Omental fat pad (tissue), 4 donors: Measurements from ENCODE around the gene MAD2L1BP. TPM values are rescaled to one million over a fixed set of nuclear protein-coding genes. Genes with fewer than 3 reads are reported as not detected.

Source experiments
- ATAC-seq: fragments of 150-250 bp; one replicate; pipeline ENCODE4 v1.9.1; 2016; ENCODE audit warnings: mild to moderate bottlenecking, moderate library complexity; ENCODE audit not compliant: low FRiP score
- DNase-seq: peaks from one replicate; pipeline ENCODE4 v3.0.0-alpha.2; 2019; ENCODE audit warnings: low spot score
- total RNA-seq, 4 donors: library from RNA; depleted of rRNA; stranded (reverse); fragments of >200 nt; gene quantifications; one replicate each; pipeline ENCODE4 v1.1.0, GENCODE V29; 2016
- TF ChIP-seq, protein P1 (sequence below), 3 donors: fragments of 450-650 bp; IDR thresholded peaks; one replicate each; pipeline ENCODE4 v1.5.1; 2016 to 2017; ENCODE audit warnings: antibody characterized with exemption in 3 of 3, mild to moderate bottlenecking in 3 of 3, moderate library complexity in 2 of 3

Gene MAD2L1BP
- total RNA-seq, 4 donors from 2014 or later: 26.3 to 49.0 (median 33.1) TPM

GRCh38 chr6:43634702-43635303 is 837 bp upstream of the MAD2L1BP start:
- TF ChIP-seq, protein P1, sequence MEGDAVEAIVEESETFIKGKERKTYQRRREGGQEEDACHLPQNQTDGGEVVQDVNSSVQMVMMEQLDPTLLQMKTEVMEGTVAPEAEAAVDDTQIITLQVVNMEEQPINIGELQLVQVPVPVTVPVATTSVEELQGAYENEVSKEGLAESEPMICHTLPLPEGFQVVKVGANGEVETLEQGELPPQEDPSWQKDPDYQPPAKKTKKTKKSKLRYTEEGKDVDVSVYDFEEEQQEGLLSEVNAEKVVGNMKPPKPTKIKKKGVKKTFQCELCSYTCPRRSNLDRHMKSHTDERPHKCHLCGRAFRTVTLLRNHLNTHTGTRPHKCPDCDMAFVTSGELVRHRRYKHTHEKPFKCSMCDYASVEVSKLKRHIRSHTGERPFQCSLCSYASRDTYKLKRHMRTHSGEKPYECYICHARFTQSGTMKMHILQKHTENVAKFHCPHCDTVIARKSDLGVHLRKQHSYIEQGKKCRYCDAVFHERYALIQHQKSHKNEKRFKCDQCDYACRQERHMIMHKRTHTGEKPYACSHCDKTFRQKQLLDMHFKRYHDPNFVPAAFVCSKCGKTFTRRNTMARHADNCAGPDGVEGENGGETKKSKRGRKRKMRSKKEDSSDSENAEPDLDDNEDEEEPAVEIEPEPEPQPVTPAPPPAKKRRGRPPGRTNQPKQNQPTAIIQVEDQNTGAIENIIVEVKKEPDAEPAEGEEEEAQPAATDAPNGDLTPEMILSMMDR (IDR thresholded peaks at IDR 0.05): no peak
- DNase-seq: no peak
- no peak for ATAC-seq

DNA sequence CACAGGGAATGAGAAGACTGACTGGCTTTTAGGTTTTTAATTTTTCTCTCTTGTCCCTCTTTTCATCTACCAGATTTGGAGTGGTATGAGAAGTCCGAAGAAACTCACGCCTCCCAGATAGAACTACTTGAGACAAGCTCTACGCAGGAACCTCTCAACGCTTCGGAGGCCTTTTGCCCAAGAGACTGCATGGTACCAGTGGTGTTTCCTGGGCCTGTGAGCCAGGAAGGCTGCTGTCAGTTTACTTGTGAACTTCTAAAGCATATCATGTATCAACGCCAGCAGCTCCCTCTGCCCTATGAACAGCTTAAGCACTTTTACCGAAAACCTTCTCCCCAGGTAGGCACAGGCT is 644 bp downstream of the MAD2L1BP start:
- no peak for ATAC-seq
- TF ChIP-seq, protein P1 (IDR thresholded peaks at IDR 0.05): no peak
- no peak for DNase-seq

- DNase-seq: no peak
Measured at GRCh38 chr6:43639984-43640800, 4.6 kb downstream of the MAD2L1BP start.

DNA sequence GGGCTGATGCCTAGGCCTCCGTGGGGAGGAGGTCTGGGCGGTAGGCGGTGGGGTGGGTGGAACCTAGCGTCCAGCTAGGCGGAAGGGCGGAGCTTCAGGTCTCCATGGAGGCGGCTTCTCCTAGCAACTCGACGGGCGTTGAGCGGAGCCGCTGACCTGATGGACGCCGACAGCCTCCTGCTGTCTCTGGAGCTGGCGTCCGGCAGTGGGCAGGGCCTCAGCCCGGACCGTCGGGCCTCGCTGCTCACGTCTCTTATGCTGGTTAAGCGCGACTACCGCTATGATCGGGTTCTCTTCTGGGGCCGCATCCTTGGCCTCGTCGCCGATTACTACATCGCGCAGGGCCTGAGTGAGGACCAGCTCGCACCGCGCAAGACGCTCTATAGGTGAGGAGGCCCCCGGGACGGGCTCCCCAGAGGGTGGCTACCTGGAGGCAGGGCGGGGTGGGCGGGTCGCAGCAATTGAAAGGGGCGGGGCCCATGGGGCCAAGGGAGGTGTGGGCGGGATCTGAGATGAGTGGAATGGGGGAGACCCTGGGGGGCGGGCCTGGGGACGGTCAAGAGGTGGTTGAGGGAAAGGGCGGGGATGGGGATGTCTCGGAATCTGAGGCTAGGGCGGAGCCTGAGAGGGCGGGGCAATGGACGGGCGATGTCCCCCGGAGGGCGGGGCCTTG is 9.4 kb downstream of the MAD2L1BP start, which contains the start of gene RSPH9:
Gene RSPH9 (plus strand): TSS at position 97 of the 673 bp plus-strand sequence. CDS start 63 bp downstream, at position 160.
- TF ChIP-seq, protein P1 (IDR thresholded peaks at IDR 0.05): no peak
- DNase-seq: peak; percentile 61
- peak; percentile 91 for ATAC-seq

More at GRCh38 chr6:43639984-43640800, 4.6 kb downstream of the MAD2L1BP start:
- TF ChIP-seq, protein P1 (IDR thresholded peaks at IDR 0.05): no peak
- no peak for ATAC-seq

DNA sequence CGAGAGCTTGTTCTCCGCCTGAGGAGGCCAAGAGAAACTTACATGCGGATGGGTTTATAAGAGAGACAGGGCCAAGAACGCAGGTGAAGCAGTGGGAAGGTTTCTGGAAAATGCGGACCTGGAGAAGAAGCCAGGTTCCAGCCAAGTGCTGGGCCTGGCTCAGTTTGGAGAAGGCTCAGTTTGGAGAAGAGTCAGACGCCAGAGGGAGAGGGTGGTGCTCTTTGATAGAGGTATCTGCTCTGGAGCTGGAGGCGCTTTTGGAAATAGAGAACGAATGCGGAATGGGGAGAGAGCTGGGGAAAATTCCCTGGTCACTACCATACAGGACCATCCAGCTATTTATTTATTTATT is 9.9 kb downstream of the MAD2L1BP start:
- TF ChIP-seq, protein P1 (IDR thresholded peaks at IDR 0.05): no peak
- ATAC-seq: no peak
- no peak for DNase-seq

- TF ChIP-seq, protein P1 (IDR thresholded peaks at IDR 0.05): no peak
- DNase-seq (no peak), ATAC-seq (no peak)
Measured at GRCh38 chr6:43647613-43648012, 12.0 kb downstream of the MAD2L1BP start.
